Hematopoietic multipotent progenitor cell treated with erythropoietin and hydrocortisone succinate and interleukin-3 and kit ligand, for 6 days (in vitro differentiated cells): ENCODE results near the gene KRTAP10-12.
"Not testable (repeated sequence)": the region's sequence is repeated elsewhere in the genome, so short reads cannot be mapped to it uniquely, and the experiment has no call there.

Experiments used
- DNase-seq: peaks from one replicate; pipeline ENCODE4 v3.0.0-alpha.2; 2015

Gene KRTAP10-12

GRCh38 chr21:44670642-44671432 is 26.1 kb upstream of the KRTAP10-12 start:
- DNase-seq = no peak

DNA sequence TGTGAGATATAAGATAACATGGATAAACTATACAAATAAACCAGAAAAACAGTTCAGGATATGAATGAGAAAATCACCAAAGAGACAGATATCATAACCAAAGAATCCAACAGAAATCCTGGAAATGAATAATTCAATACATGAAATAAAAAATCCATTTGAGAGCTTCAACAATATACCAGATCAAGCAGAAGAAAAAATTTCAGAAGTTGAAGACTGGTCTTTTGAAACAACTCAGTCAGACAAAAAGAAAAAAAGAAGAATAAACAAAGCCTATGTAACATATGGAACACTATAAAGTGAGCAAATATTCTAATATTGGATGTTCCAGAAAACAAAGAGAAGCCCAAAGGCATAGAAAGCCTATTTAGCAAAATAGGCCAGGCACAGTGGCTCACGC is 25.1 kb upstream of the KRTAP10-12 start:
- no peak for DNase-seq

- no peak for DNase-seq
These were observed 19.1 kb upstream of the KRTAP10-12 start for GRCh38 chr21:44677881-44678280.

DNA sequence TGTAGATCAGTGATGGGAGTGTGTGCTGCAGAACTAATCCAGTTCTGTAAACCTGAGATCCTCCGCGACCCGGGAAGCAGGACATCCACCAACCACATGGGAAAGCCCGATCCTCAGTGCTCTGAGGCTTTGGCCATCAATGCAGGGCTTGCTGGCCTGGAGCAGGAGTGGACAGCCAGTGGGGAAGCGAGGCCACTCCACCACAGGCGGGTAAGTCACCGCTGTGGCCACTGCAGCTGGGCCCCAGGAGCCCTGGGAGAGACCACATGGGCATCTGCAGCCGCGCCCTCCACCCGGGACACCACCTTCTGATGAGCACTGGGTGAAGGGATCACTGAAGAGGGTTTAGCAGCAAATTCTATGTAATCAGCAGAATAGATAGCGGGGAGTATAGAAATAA is 15.8 kb upstream of the KRTAP10-12 start:
- no peak for DNase-seq

DNA sequence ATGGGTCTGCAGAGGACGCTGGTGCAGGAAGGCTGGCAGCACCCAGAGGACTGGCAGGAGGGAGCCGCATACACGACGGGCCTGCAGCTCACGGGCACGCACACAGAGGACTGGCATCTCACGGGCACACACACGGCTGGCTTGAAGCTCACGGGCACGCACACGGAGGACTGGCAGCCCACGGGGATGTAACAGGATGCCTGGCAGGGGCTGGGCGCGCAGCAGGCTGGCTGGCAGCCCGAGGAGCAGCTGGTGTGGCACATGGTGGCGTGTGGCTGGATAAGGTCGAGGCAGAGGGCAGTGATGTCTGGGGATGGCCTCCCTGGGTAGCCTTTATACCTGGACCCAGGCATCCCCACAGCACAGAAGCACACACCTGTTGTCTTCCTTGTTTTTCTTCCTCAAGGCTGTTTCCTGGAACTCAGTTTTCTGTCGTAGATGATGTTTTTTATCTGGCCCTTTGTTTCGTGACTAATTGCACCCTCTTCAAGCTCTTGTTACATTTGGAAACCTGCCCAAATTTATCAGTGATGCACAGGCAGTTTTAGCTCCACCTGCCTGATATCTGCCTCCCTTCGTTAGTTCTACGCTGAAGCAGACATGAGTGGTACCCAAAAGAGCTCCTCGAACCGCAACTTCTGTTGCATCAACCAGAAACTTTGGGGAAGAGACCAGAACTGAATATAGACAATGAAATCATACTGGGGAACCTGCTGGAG is 15.0 kb upstream of the KRTAP10-12 start, which contains the start of gene KRTAP12-1:
KRTAP12-1 (minus strand) TSS at position 303 of the 719 bp plus-strand sequence; CDS start at position 263, 40 bp downstream.
- DNase-seq = no peak

DNA sequence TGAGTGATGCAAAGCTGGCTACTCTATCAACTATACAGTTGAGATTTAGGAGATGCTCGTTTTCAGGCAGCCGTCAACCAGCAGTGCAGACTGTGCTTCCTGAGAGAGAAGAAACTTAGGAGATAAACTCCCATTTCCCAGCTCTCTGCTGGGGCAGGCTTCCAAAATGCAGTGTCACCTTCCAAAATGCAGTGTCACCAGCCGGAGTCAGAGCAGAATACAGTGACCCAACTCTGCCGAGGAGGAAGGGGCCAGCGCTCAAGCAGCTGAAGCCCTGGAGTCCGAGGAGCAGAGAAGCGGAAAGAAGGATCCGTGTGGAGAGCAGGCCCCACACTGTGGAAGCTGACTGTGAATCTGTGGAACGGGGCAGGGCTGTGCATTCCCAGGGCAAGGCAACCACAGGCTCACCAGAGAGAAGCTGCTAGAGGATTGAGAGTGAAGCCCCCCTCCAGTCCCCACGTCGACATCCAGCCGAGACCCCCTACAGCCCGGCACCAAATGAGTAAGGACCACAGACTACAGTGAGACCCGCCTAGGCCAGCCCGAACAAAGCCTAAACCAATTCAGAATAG is 14.3 kb upstream of the KRTAP10-12 start:
- no peak for DNase-seq

- no peak for DNase-seq
These were observed 12.9 kb upstream of the KRTAP10-12 start for GRCh38 chr21:44684077-44684476.

GRCh38 chr21:44684483-44684882 is 12.5 kb upstream of the KRTAP10-12 start:
- no peak for DNase-seq

DNA sequence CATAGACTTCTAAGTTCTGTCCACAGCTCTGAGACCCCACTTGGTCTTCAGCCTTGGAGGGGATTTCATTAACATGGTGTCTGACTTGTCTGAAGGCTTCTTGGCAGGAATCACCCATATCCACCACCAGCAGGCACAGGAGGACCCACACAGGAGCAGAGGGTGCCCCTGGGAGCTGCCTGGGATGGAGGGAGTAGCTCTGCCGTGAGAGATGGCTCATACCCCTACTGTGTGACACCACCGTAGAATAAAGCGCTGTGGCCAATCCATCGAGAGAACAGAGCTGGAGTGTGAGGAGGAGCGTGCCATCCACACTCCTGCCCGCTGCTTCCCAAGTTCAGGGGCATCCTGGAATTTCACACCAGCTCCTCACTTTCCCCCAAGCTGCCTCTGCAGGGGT is 11.9 kb upstream of the KRTAP10-12 start:
- not testable (repeated sequence) for DNase-seq

DNA sequence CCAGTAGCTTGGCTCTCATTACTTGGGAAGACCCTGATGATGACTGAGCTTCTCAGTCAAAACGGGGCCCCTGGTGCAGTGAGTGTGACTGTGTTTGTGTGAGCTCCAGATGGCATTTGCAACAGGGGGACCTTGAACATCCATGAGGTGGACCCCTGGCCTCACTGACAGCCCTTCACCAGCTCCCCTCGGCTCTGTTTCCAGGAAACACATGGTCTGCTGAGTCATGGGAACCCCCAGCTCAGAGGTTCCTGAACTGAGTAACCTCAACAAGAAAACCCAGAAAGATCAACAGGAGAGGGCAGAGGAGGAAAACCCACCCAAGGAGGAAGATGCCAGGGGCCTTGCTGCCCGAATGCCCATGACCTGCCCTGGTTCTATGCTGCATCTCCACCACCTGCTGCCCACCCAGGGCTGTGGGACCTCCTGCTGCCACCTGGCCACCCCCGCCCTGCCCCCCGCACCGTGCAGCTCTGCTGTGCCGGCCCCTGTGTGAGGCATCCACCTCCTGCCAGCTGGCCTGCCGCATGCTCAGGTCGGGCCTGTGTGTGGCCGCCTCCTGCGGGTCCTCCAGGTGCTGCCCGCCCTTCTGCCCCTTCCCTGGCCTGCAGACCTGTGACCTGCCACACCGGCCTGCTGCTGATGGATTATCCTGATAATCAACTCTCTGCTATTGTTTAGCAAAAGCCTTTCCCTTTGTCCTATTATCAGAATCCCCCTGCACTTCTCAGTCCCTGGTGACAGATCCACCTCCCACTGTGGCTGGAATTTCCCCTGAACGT is 10.8 kb upstream of the KRTAP10-12 start:
- no peak for DNase-seq

- no peak for DNase-seq
These were observed 10.0 kb upstream of the KRTAP10-12 start for GRCh38 chr21:44686843-44687561.

- DNase-seq = no peak
These were observed 9.3 kb upstream of the KRTAP10-12 start for GRCh38 chr21:44687671-44688070.

DNA sequence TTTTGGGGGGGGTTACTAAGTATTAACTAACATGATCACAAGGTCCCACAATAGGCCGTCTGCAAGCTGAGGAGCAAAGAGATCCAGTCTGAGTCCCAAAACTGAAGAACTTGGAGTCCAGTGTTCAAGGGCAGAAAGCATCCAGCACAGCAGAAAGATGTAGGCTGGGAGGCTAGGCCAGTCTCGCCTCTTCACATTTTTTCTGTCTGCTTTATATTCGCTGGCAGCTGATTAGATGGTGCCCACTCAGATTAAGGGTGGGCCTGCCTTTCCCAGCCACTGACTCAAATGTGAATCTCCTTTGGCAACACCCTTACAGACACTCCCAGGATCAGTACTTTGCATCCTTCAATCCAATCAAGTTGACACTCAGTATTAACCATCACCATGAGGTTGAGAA is 7.2 kb upstream of the KRTAP10-12 start:
- not testable (repeated sequence) for DNase-seq

DNA sequence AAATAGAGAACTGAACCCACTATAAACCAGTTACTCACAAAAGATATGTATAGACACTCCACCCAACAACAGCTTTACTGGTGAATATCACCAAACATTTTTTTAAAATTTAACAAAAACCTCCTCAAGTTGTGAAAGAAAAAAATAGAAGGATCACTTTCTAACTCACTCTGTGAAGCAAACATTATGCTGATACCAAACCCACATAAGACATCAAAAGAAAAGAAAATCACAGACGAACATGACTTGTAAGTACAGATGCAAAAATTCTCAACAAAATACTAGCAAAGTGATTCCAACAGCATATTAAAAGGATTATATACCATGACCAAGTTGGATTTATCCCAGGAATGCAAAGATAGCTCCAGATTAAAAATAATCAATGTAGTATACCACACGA is 5.3 kb upstream of the KRTAP10-12 start:
- DNase-seq = no peak

GRCh38 chr21:44692798-44693512 is 4.0 kb upstream of the KRTAP10-12 start:
- DNase-seq = no peak

DNA sequence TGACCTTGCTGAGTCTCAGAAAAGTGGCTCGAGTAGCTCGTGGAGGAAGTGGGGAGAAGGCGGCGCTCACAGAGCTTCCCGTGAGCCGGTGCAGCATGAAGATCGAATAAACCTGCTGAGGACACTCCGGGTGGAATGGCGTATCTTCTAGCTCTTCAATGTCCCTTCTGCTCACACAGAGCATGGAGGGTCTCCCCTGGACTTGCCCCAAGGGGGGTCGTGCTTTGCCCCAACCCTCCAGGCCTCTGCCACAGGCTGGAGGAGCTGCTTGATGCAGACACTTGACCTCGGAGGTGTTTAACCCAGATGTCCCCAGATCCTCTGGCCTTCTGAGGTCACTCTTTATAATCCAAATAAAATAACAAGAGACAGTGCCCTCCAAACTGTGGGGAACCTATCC is 2.2 kb upstream of the KRTAP10-12 start:
- no peak for DNase-seq

DNA sequence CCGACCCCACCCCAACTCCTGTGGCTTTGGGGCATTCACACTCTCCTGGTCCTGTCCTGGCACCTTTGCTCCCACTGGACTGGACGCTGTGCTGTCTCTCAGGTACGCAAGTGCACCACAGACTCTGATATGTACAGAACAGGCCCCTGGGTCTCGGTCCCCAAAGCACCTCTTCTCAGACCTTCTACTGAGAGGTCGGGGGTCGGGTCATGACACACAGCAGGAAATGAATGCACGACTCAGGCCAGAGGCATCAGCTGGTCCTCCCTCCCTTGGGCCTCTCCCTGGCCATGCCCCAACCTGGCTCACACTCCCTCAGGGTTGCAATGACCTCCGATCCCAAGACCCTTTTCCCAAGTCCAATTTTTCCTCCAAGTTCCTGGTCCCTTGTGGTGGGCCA is 1.8 kb upstream of the KRTAP10-12 start:
- DNase-seq = no peak

- DNase-seq = no peak
These were observed 1.3 kb upstream of the KRTAP10-12 start for GRCh38 chr21:44695641-44696040.

DNA sequence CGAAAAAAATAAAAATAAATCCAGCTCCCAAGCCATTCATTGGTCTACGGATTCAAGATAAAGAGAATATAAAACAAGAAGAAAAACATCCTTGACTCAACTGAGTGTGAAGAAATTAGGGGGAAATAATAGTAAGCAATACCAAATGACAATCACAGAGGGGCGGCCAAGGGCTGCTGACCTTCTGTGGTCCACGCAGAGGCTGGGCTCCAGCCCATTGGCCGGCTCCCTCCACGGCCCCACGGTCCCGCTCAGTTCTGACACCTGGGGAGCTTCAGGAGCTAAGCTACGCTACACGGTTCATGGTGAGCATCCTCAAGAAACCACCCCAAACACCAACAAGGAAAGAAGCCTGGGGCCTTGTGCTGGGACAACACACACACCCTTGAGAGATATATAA is 400 bp upstream of the KRTAP10-12 start:
- no peak for DNase-seq

GRCh38 chr21:44697811-44698734 is 1.1 kb downstream of the KRTAP10-12 start:
- DNase-seq = no peak
